DND-41 (cell line): ENCODE data around the gene NLGN2.
A peak's percentile ranks its signal among the peaks of the same experiment; 100 is the strongest.

Source experiments
- ATAC-seq: fragments of 200-7000 bp; cut with Tn5 transposase; 3 replicates; pipeline ENCODE4 v1.9.1; 2021; ENCODE audit warnings: low read depth; ENCODE audit not compliant: insufficient read depth
- DNase-seq: peaks from one replicate; pipeline ENCODE4 v3.0.0-alpha.2; 2020
- H2AFZ ChIP-seq: 2 replicates; pipeline ENCODE4 v1.6.0; 2012; ENCODE audit warnings: low read depth, low read length
- H3K27ac ChIP-seq: 2 replicates; pipeline ENCODE4 v1.5.1; 2012; ENCODE audit warnings: low read length, inconsistent platforms
- H3K27me3 ChIP-seq: fragments of 200-600 bp; sonication (generic); 2 replicates; pipeline ENCODE4 v1.6.0; 2012; ENCODE audit warnings: low read length, mild to moderate bottlenecking, inconsistent platforms; ENCODE audit not compliant: insufficient read depth, poor library complexity
- H3K36me3 ChIP-seq: 2 replicates; pipeline ENCODE4 v1.5.1; 2012; ENCODE audit warnings: low read length, inconsistent platforms; ENCODE audit not compliant: insufficient read depth
- H3K4me1 ChIP-seq: 2 replicates; pipeline ENCODE4 v1.5.1; 2012; ENCODE audit warnings: mild to moderate bottlenecking, low read length; ENCODE audit not compliant: insufficient read depth
- H3K4me2 ChIP-seq: 2 replicates; pipeline ENCODE4 v1.6.0; 2012; ENCODE audit warnings: mild to moderate bottlenecking, moderate library complexity, low read length, inconsistent platforms; ENCODE audit not compliant: insufficient read depth
- H3K4me3 ChIP-seq, 2 experiments: fragments of 200-600 bp in 1 of 2; shearing (Covaris generic) in 1 of 2; 2 replicates each; pipeline ENCODE4 v1.5.1; 2012 to 2016; ENCODE audit warnings: inconsistent platforms in 2 of 2, low read length in 2 of 2, mild to moderate bottlenecking in 2 of 2, low read depth in 1 of 2, moderate library complexity in 1 of 2
- H3K79me2 ChIP-seq: 2 replicates; pipeline ENCODE4 v1.6.0; 2012; ENCODE audit warnings: low read length, inconsistent platforms; ENCODE audit not compliant: insufficient read depth
- H3K9ac ChIP-seq: 2 replicates; pipeline ENCODE4 v1.6.0; 2012; ENCODE audit warnings: low read depth, mild to moderate bottlenecking, inconsistent platforms, low read length, moderate library complexity
- H3K9me3 ChIP-seq: 2 replicates; pipeline ENCODE4 v1.5.1; 2012; ENCODE audit warnings: low read length, moderate library complexity, mild to moderate bottlenecking, inconsistent platforms; ENCODE audit not compliant: insufficient read depth, severe bottlenecking
- H4K20me1 ChIP-seq: 2 replicates; pipeline ENCODE4 v1.6.0; 2012; ENCODE audit warnings: low read length; ENCODE audit not compliant: insufficient read depth
- CTCF ChIP-seq: IDR thresholded peaks from 2 replicates; pipeline ENCODE4 v1.5.1; 2012; ENCODE audit warnings: borderline replicate concordance, low read length, moderate library complexity, mild to moderate bottlenecking; ENCODE audit not compliant: poor library complexity, severe bottlenecking; ENCODE audit errors: extremely low read depth
- EZH2 ChIP-seq: IDR thresholded peaks from 3 replicates; pipeline ENCODE4 v1.6.1; 2012; ENCODE audit warnings: borderline replicate concordance, low read depth, mild to moderate bottlenecking, moderate library complexity, low read length, inconsistent platforms; ENCODE audit not compliant: severe bottlenecking

The NLGN2 gene

GRCh38 chr17:7443499-7444485 lies 36.1 kb downstream of the NLGN2 start:
- Histone ChIP-seq H3K27ac (no peak overlapping the region), H3K79me2 (no peaks in the 10 kb centered on the region), H3K4me2 (0 out of 2 replicates have a peak overlapping the region, but pooled peaks have one; percentile 52), H3K4me1 (peaks cover 12% of the 10 kb centered on the region), H3K4me3 (no peak overlapping the region), H3K27me3 (peaks cover 2% of the 10 kb centered on the region), H3K36me3 (no peaks in the 10 kb centered on the region), H2AFZ (no peak overlapping the region), H4K20me1 (no peaks in the 10 kb centered on the region), H3K9me3 (no peaks in the 10 kb centered on the region), H3K9ac (no peak overlapping the region)
- DNase-seq (no peak), ATAC-seq (no peak)
- no peak for TF ChIP-seq EZH2

DNA sequence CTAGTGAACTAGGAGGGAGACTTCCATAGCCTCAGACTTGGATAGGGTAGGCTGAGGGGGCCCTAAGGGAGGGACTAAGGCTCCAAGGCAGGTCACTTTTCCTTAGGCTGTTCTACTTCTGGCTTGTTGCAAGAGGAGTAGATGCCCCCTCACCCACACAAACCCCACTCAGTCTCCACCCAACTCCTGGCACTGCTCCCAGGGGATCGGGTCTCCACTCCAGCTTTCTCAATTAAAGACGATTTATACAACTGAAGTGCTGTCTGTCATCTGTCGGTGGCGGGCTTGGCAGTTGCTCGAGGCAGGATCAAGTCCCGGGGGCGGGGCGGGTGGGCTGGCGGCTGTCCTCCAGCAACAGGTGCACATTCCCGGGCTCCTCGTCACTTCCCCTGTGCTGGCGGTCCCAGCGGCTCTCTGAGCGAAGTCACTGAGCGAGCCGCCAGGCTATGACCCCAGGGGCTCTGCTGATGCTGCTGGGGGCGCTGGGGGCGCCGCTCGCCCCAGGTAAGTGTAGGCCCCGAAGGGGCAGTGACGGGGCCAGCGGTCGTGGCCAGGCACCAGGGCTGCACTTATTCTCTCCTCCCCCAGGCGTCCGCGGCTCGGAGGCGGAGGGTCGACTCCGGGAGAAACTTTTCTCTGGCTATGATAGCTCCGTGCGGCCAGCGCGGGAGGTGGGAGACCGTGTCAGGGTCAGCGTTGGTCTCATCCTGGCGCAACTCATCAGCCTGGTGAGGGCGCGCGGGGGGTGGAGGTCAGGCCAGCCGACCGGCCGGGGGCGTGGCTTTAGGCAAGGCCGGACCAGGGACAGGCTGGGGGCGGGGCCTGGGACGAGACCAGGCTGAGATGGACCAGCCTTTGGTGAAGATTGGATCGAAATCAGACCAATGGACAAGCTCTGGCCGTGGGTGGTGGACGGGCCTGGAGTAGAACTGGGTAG lies 37.3 kb downstream of the NLGN2 start, which contains the start of gene CHRNB1:
Gene CHRNB1 (plus strand): TSS at position 380 of the 937 bp plus-strand sequence. CDS start 67 bp downstream, at position 447.
- Histone ChIP-seq H3K27me3 (peaks cover 2% of the 10 kb centered on the region), H3K4me1 (peaks cover 12% of the 10 kb centered on the region), H3K27ac (no peak within 1 kb of the TSS), H3K4me3 (peak within 1 kb of the TSS in 1 of 2 experiments; percentile 40; a peak in 2 of 4 replicates), H3K4me2 (peak within 1 kb of the TSS; percentile 52), H3K9me3 (no peaks in the 10 kb centered on the region), H3K36me3 (no peaks in the 10 kb centered on the region), H3K79me2 (no peaks in the 10 kb centered on the region), H4K20me1 (no peaks in the 10 kb centered on the region), H2AFZ (peak within 1 kb of the TSS; percentile 39; the same call in 1 of the 2 replicates), H3K9ac (peak within 1 kb of the TSS; percentile 37; the same call in 1 of the 2 replicates)
- TF ChIP-seq EZH2: no peak
- TF ChIP-seq CTCF: no peak
- ATAC-seq: peak; percentile 60
- peak; percentile 39 for DNase-seq

DNA sequence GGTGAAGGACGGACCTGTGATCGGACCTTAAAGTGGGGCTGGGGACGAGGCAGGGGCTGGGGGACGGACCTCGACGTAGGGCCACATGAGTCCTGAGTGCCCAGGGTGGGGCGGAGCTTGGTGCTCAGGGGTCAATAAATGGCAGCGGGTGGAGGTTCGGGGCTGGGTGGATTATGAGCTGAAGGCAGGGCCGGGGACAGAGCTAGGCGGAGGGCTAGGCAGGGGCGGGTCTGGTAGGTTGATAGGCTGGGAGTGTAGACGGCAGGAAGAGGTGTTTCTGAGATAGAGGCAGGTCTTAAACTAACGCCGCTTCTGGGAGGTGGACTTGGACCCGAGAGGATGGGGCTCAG lies 37.9 kb downstream of the NLGN2 start:
- no peak overlapping the region for H3K27ac ChIP-seq
- peaks cover 2% of the 10 kb centered on the region for H3K27me3 ChIP-seq
- H3K4me3 ChIP-seq: no peak overlapping the region
- H4K20me1 ChIP-seq: no peaks in the 10 kb centered on the region
- no peak overlapping the region; the same call in 1 of the 2 replicates for H2AFZ ChIP-seq
- H3K36me3 ChIP-seq: no peaks in the 10 kb centered on the region
- TF ChIP-seq CTCF (no peak), EZH2 (no peak)
- DNase-seq (no peak), ATAC-seq (peak; percentile 29; the same call in 1 of the 3 replicates)
- no peaks in the 10 kb centered on the region for H3K9me3 ChIP-seq
- no peaks in the 10 kb centered on the region for H3K79me2 ChIP-seq
- peaks cover 12% of the 10 kb centered on the region for H3K4me1 ChIP-seq
- no peak overlapping the region for H3K9ac ChIP-seq
- H3K4me2 ChIP-seq: peak overlapping the region; percentile 52; the same call in 1 of the 2 replicates
